Activated CD8-positive, alpha-beta memory T cell treated with anti-CD3 and anti-CD28 coated beads, Interleukin-2, amount 10 ng/mL, durations not matched to agents 7 days and 5 days (primary cell): Measurements from ENCODE around the gene CD74. TPM values are rescaled to one million over a fixed set of nuclear protein-coding genes. Genes with fewer than 3 reads are reported as not detected.
"Not testable (repeated sequence)": the region's sequence is repeated elsewhere in the genome, so short reads cannot be mapped to it uniquely, and the experiment has no call there.

ENCODE experiments used
- ATAC-seq: fragments of 150-1000 bp; cut with Tn5 transposase; one replicate; pipeline ENCODE4 v1.10.0; 2021; ENCODE audit warnings: moderate library complexity
- CTCF ChIA-PET: fragments of 350-600 bp; sonication (Branson Sonifier 250); formaldehyde crosslinking; loops from one replicate; lab custom pipeline; 2021; ENCODE audit warnings: antibody characterized with exemption; lab: Charles Lee
- DNase-seq: peaks from one replicate; pipeline ENCODE4 v3.0.0-alpha.2; 2020
- H3K27ac Mint-ChIP-seq: one replicate; pipeline ENCODE4 v1.8.0; 2021; ENCODE audit warnings: mild to moderate bottlenecking, mixed read lengths
- H3K27me3 Mint-ChIP-seq: one replicate; pipeline ENCODE4 v1.8.0; 2021; ENCODE audit warnings: mixed read lengths
- H3K36me3 Mint-ChIP-seq: one replicate; pipeline ENCODE4 v1.8.0; 2021; ENCODE audit warnings: mild to moderate bottlenecking, mixed read lengths
- H3K4me1 Mint-ChIP-seq: one replicate; pipeline ENCODE4 v1.8.0; 2021; ENCODE audit warnings: mixed read lengths
- H3K4me3 Mint-ChIP-seq: one replicate; pipeline ENCODE4 v1.8.0; 2021; ENCODE audit warnings: mild to moderate bottlenecking, moderate library complexity, mixed read lengths
- H3K9me3 Mint-ChIP-seq: one replicate; pipeline ENCODE4 v1.8.0; 2022; ENCODE audit warnings: low read depth, mixed read lengths
- total RNA-seq, 2 experiments: library from RNA; stranded (reverse); gene quantifications; one replicate each; pipeline ENCODE4 v1.2.3, GENCODE V29; 2021

The CD74 gene
- total RNA-seq, 2 experiments from 2014 or later = 1,513 to 1,561 TPM

DNA sequence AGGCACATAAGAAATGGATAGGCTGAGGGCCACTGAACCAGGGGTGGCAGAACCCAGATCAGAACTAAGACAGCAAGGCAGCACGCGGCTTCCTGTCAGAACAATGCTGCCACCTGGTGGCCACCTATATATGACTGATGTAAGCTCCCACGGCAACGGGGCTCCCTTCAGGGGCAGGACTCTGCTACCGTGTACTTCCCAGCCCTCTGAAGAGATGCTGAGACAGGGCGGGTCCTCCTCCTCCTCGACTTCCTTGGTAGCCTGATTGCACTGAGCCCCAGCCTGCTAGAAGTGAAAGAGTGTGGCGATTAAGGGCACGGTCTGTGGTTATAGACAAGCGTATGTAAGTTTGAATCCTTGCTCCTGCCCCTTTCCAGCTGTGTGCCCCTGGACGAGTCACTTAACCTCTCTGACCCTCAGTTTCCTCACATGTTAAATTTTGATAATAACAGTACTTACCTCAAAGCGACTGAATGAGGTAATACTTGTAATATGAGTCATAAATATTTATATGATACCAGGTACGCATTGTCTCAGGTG lies 23.5 kb upstream of the CD74 start:
- peak overlapping the region; percentile 84 for H3K27ac Mint-ChIP-seq

DNA sequence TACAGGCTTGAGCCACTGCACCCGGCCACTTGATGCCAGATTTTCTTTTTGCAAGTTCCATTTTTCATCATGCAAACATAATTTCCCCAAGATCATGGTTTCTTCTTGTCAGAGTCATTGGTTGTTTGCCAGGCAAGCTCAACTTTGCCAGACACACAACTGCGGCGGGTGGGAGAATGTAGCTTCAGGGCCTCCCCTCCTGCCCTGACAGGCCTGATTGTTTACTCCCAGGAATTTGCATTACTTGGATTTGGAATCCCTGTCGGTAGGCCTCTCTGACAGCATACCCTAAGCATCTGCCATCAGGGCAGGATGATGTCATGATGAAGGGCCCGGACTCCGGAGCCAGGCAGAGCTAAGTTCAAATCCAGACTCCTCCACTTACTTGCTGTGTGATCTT lies 21.8 kb upstream of the CD74 start:
- Mint-ChIP-seq H3K27me3 (no peaks in the 10 kb centered on the region), H3K4me1 (peaks cover 16% of the 10 kb centered on the region), H3K4me3 (no peak overlapping the region), H3K27ac (no peak overlapping the region), H3K9me3 (no peaks in the 10 kb centered on the region), H3K36me3 (no peaks in the 10 kb centered on the region)
- CTCF ChIA-PET = interaction anchor here (1.2 to 7.6 kb wide), 5 partner anchors 10 to 51 kb away, joined by 3 to 87 read pairs (median 4); partner anchors contain the start of gene CD74
- ATAC-seq = no peak
- DNase-seq = no peak

More for the DNA sequence above, 23.5 kb upstream of the CD74 start:
- Mint-ChIP-seq H3K27me3 (no peaks in the 10 kb centered on the region), H3K4me3 (peak overlapping the region; percentile 38), H3K9me3 (no peaks in the 10 kb centered on the region), H3K4me1 (peaks cover 13% of the 10 kb centered on the region), H3K36me3 (no peaks in the 10 kb centered on the region)
- ATAC-seq (peak; percentile 98), DNase-seq (peak; percentile 95)
- CTCF ChIA-PET = interaction anchor here (0.6 to 7.6 kb wide), 18 partner anchors 10 to 306 kb away, joined by 3 to 87 read pairs (median 4); partner anchors contain the start of genes CD74, RPS14 and TCOF1

DNA sequence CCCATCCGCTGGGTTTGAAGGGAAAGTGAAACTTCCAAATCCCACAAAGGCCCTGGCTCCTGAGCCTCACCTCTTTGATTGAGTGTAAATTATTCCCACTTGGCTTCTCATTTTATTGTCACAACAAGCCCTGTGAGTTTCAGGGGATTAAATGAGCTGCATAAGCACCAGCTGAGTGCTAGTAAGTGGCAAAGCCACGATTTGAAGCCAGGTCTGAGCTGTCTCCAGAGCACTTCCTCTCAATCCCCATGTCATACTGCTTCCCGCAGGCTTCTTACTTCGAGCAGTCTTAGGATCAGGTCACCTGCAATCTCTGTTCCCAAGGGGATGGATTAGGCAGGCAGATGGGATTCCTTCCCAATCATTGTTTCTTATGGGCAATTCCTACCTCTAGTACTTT lies 18.9 kb upstream of the CD74 start:
- peaks cover 12% of the 10 kb centered on the region for H3K4me1 Mint-ChIP-seq
- no peaks in the 10 kb centered on the region for H3K9me3 Mint-ChIP-seq
- DNase-seq = no peak
- no peak for ATAC-seq
- H3K27ac Mint-ChIP-seq = no peak overlapping the region
- H3K27me3 Mint-ChIP-seq = no peaks in the 10 kb centered on the region
- H3K4me3 Mint-ChIP-seq = no peak overlapping the region
- no peaks in the 10 kb centered on the region for H3K36me3 Mint-ChIP-seq
- CTCF ChIA-PET = interaction anchor here (5.5 to 7.6 kb wide), 2 partner anchors 18 to 34 kb away, joined by 68 to 87 read pairs; partner anchors contain the start of gene CD74

GRCh38 chr5:150431048-150431447 lies 18.3 kb upstream of the CD74 start:
- CTCF ChIA-PET = interaction anchor here (7.6 kb wide), 1 partner anchor 17 kb away, joined by 68 read pairs; the partner anchor contains the start of gene CD74
- H3K36me3 Mint-ChIP-seq = no peaks in the 10 kb centered on the region
- H3K27me3 Mint-ChIP-seq = no peaks in the 10 kb centered on the region
- H3K27ac Mint-ChIP-seq = no peak overlapping the region
- H3K9me3 Mint-ChIP-seq = no peaks in the 10 kb centered on the region
- ATAC-seq = no peak
- DNase-seq = no peak
- no peak overlapping the region for H3K4me3 Mint-ChIP-seq
- H3K4me1 Mint-ChIP-seq = peaks cover 7% of the 10 kb centered on the region

DNA sequence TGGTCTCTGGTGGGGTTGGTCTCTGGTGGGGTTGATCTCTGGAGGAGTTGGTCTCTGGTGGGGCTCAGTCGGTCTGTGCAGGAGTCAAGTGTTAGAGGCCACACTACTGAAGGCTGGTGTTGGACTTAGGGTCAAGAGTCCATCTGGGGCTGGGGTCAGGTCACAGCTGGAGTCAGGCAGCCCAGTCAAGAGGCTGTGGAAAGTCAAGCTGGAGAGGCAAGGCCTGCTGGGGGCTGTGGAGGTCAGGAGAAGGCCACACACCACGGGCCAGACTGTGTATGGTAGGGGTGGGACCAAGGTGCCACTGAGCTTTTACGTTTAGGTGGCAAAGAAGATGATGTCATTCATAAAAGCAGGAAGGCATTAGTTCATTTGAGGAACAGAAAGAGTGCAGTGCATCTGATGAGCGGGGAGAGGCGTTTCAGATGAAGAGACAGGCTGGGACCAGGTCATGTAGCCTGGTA lies 16.7 kb upstream of the CD74 start:
- no peak overlapping the region for H3K27ac Mint-ChIP-seq
- peaks cover 3% of the 10 kb centered on the region for H3K4me1 Mint-ChIP-seq
- H3K36me3 Mint-ChIP-seq = no peaks in the 10 kb centered on the region
- H3K4me3 Mint-ChIP-seq = no peak overlapping the region
- no peak for DNase-seq
- no peaks in the 10 kb centered on the region for H3K9me3 Mint-ChIP-seq
- H3K27me3 Mint-ChIP-seq = peaks cover 6% of the 10 kb centered on the region
- CTCF ChIA-PET = interaction anchor here (0.8 kb wide), 1 partner anchor 30 kb away, joined by 3 read pairs; no protein-coding TSS in a partner anchor
- ATAC-seq = no peak

- CTCF ChIA-PET = interaction anchor here (0.8 kb wide), 1 partner anchor 30 kb away, joined by 3 read pairs; no protein-coding TSS in a partner anchor
- no peak overlapping the region for H3K4me3 Mint-ChIP-seq
- H3K27ac Mint-ChIP-seq = no peak overlapping the region
- peaks cover 6% of the 10 kb centered on the region for H3K27me3 Mint-ChIP-seq
- no peaks in the 10 kb centered on the region for H3K9me3 Mint-ChIP-seq
- no peaks in the 10 kb centered on the region for H3K36me3 Mint-ChIP-seq
- no peak for DNase-seq
- ATAC-seq = no peak
- H3K4me1 Mint-ChIP-seq = peaks cover 3% of the 10 kb centered on the region
Observed at GRCh38 chr5:150428978-150429377, 16.3 kb upstream of the CD74 start.

- ATAC-seq (no peak), DNase-seq (no peak)
- no peaks in the 10 kb centered on the region for H3K36me3 Mint-ChIP-seq
- peaks cover 6% of the 10 kb centered on the region for H3K27me3 Mint-ChIP-seq
- CTCF ChIA-PET = interaction anchor here (0.6 to 0.8 kb wide), 2 partner anchors 11 to 29 kb away, joined by 3 read pairs; no protein-coding TSS in a partner anchor
- H3K9me3 Mint-ChIP-seq = no peaks in the 10 kb centered on the region
- peaks cover 3% of the 10 kb centered on the region for H3K4me1 Mint-ChIP-seq
- H3K27ac Mint-ChIP-seq = no peak overlapping the region
- H3K4me3 Mint-ChIP-seq = no peak overlapping the region
Observed at GRCh38 chr5:150428106-150428876, 15.6 kb upstream of the CD74 start.

DNA sequence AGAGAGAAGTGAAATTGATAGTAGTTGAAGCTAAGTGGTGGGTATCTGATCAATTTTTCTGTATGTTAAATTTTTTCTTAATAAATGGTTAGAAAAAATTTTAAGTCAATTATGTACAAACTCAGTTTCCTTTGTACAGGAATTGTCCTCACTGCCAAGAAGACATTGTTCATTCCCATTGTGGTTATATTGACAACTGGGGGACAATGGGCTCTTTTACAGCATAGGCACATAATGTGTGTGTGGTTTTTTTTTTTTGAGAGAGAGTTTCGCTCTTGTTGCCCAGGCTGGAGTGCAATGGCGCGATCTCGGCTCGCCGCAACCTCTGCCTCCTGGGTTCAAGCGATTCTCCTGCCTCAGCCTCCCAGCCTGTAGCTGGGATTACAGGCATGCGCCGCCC lies 13.5 kb upstream of the CD74 start:
- H3K27me3 Mint-ChIP-seq, H3K27ac Mint-ChIP-seq, H3K9me3 Mint-ChIP-seq, H3K4me1 Mint-ChIP-seq, H3K36me3 Mint-ChIP-seq, CTCF ChIA-PET, H3K4me3 Mint-ChIP-seq, DNase-seq, ATAC-seq: not testable (repeated sequence)

GRCh38 chr5:150422758-150423157 lies 10.0 kb upstream of the CD74 start:
- no peaks in the 10 kb centered on the region for H3K9me3 Mint-ChIP-seq
- CTCF ChIA-PET = interaction anchor here (0.8 to 3.1 kb wide), 6 partner anchors 12 to 60 kb away, joined by 3 to 8 read pairs (median 3); no protein-coding TSS in a partner anchor
- H3K4me1 Mint-ChIP-seq = peaks cover 6% of the 10 kb centered on the region
- no peaks in the 10 kb centered on the region for H3K36me3 Mint-ChIP-seq
- no peak overlapping the region for H3K4me3 Mint-ChIP-seq
- ATAC-seq (no peak), DNase-seq (no peak)
- H3K27me3 Mint-ChIP-seq = peaks cover 6% of the 10 kb centered on the region
- H3K27ac Mint-ChIP-seq = no peak overlapping the region

DNA sequence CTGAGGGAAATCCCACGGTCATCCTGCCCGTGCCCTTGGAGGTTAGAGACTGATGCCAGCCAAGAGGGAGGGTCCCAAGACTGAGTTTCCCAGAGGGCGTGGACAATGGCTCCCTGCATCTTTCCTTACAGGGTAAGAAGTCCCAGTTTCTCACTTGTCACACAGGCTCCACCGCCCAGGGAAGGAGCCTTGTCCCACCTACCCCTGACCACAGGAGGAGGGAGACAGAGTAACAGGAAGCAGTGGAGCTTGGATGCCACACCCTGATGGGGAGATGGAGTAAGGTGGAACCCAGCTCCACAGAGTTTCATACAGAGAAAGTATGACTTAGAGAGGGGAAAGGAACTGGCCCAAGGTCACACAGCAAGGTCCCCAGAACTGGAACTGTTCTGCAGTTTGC lies 9.4 kb upstream of the CD74 start:
- no peak overlapping the region for H3K27ac Mint-ChIP-seq
- no peak overlapping the region for H3K4me3 Mint-ChIP-seq
- peaks cover 6% of the 10 kb centered on the region for H3K4me1 Mint-ChIP-seq
- no peaks in the 10 kb centered on the region for H3K9me3 Mint-ChIP-seq
- CTCF ChIA-PET = interaction anchor here (0.8 to 3.1 kb wide), 5 partner anchors 11 to 59 kb away, joined by 3 to 8 read pairs (median 3); no protein-coding TSS in a partner anchor
- DNase-seq (no peak), ATAC-seq (no peak)
- peaks cover 6% of the 10 kb centered on the region for H3K27me3 Mint-ChIP-seq
- no peaks in the 10 kb centered on the region for H3K36me3 Mint-ChIP-seq

DNA sequence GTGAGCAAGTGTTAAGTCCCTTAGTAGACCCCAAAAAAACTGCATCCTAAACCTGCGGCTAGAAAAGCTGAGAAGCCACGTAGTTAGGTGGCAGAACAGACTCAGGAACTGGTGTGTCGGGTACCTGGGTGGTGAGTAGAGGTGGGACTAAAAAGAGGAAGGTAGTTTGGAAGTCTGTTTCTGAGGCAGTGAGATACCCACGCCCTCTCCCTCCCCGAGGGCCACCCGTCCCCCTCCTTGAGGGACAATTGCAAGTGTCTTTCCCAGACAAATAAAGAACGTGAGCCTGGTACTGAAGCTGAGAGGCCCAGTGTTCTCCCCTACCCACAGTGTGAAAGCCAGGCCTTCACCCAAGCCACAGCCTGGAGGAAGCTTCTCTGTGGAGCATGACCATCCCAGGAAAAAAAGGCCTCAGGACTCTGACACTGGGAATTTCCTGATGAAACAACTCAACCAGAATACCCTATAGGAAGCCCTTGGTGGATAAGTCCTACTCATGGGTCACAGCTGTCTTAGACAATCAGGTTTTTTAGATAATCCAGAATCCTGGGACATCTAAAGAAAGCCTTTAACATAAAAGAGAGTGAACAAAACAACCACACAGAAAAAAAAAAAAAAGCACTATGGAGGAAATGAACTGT lies 7.0 kb upstream of the CD74 start:
- H3K27ac Mint-ChIP-seq = no peak overlapping the region
- peaks cover 2% of the 10 kb centered on the region for H3K27me3 Mint-ChIP-seq
- peaks cover 10% of the 10 kb centered on the region for H3K4me1 Mint-ChIP-seq
- no peaks in the 10 kb centered on the region for H3K36me3 Mint-ChIP-seq
- DNase-seq = no peak
- no peak overlapping the region for H3K4me3 Mint-ChIP-seq
- H3K9me3 Mint-ChIP-seq = no peaks in the 10 kb centered on the region
- no peak for ATAC-seq
- CTCF ChIA-PET = interaction anchor here (3.1 kb wide), 1 partner anchor 16 kb away, joined by 8 read pairs; no protein-coding TSS in a partner anchor

DNA sequence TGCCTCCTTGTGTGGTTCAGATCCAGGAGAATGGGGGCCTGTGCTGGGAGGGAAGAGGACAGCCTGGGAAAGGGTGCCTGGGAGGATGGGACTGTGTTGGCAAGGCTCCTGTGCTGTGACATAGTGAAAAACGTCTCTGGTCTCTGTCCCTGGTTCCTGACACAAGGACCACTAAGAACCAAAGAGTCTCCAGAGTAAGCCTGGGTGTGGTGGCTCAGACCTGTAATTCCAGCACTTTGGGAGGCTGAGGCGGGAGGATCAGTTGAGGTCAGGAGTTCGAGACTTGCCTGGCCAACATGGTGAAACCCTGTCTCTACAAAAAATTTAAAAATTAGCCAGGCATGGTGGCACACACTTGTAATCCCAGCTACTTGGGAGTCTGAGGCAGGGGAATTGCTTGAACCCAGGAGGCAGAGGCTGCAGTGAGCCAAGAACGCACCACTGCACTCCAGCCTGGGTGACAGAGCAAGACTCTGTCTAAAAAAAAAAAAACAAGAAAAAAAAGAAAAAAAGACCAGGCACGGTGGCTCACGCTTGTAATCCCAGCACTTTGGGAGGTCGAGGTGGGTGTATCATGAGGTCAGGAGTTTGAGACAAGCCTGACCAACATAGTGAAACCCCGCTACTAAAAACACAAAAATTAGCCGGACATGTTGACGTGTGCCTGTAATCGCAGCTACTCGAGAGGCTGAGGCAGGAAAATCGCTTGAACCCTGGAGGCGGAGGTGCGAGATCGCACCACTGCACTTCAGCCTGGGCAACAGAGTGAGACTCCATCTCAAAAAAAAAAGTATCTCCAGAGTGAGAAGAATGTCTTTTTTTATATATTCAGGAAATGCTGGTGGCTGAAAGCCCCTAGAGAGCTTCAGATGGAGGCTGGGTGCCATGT lies 1.4 kb upstream of the CD74 start:
- DNase-seq, H3K4me3 Mint-ChIP-seq, ATAC-seq, H3K27me3 Mint-ChIP-seq, H3K9me3 Mint-ChIP-seq: not testable (repeated sequence)
- Mint-ChIP-seq H3K27ac (peak overlapping the region; percentile 99), H3K4me1 (peaks cover 28% of the 10 kb centered on the region), H3K36me3 (peaks cover 22% of the 10 kb centered on the region)
- CTCF ChIA-PET = interaction anchor here (5.9 to 7.8 kb wide), 2 partner anchors 21 to 37 kb away, joined by 20 to 68 read pairs; no protein-coding TSS in a partner anchor
